GM23248 (cell line): Measurements from ENCODE around the gene HECTD2. TPM values are rescaled to one million over a fixed set of nuclear protein-coding genes. Genes with fewer than 3 reads are reported as not detected.
"Not testable (repeated sequence)": the region's sequence is repeated elsewhere in the genome, so short reads cannot be mapped to it uniquely, and the experiment has no call there.

Source experiments
- DNase-seq: peaks from one replicate; pipeline ENCODE4 v3.0.0-alpha.2; 2015
- H2AFZ ChIP-seq: fragments of 200-600 bp; sonication (generic); 2 replicates; pipeline ENCODE4 v1.6.1; 2016; ENCODE audit warnings: antibody characterized with exemption
- H3F3A ChIP-seq: fragments of 200-600 bp; sonication (generic); 2 replicates; pipeline ENCODE4 v1.6.1; 2016; ENCODE audit warnings: mild to moderate bottlenecking, antibody characterized with exemption, mixed run types; ENCODE audit not compliant: insufficient read depth
- H3K27ac ChIP-seq: fragments of 200-600 bp; sonication (generic); 2 replicates; pipeline ENCODE4 v1.5.1; 2016; ENCODE audit warnings: mild to moderate bottlenecking
- H3K27me3 ChIP-seq: fragments of 200-600 bp; sonication (generic); replicated peaks from 2 replicates; pipeline ENCODE4 v1.6.1; 2016; ENCODE audit warnings: mild to moderate bottlenecking; ENCODE audit not compliant: insufficient read depth
- H3K36me3 ChIP-seq: fragments of 200-600 bp; sonication (generic); 2 replicates; pipeline ENCODE4 v1.6.1; 2016; ENCODE audit warnings: low read depth, mild to moderate bottlenecking
- H3K4me1 ChIP-seq: fragments of 200-600 bp; sonication (generic); 2 replicates; pipeline ENCODE4 v1.6.1; 2016; ENCODE audit warnings: mild to moderate bottlenecking; ENCODE audit not compliant: insufficient read depth
- H3K4me2 ChIP-seq: fragments of 200-600 bp; sonication (generic); one replicate; pipeline ENCODE4 v1.6.1; 2016; ENCODE audit warnings: mild to moderate bottlenecking; ENCODE audit not compliant: unreplicated experiment
- H3K4me3 ChIP-seq: fragments of 200-600 bp; sonication (generic); 2 replicates; pipeline ENCODE4 v1.5.1; 2016; ENCODE audit warnings: mild to moderate bottlenecking
- H3K79me2 ChIP-seq: fragments of 200-600 bp; sonication (generic); 2 replicates; pipeline ENCODE4 v1.6.1; 2016; ENCODE audit warnings: mild to moderate bottlenecking; ENCODE audit not compliant: insufficient read depth
- H3K9ac ChIP-seq: fragments of 200-600 bp; sonication (generic); 2 replicates; pipeline ENCODE4 v1.6.1; 2016; ENCODE audit warnings: mild to moderate bottlenecking
- H3K9me2 ChIP-seq: fragments of 200-600 bp; sonication (generic); 2 replicates; pipeline ENCODE4 v1.6.1; 2016; ENCODE audit warnings: mixed run types, mild to moderate bottlenecking, moderate library complexity; ENCODE audit not compliant: insufficient read depth
- H3K9me3 ChIP-seq: fragments of 200-600 bp; sonication (generic); one replicate; pipeline ENCODE4 v1.6.1; 2017; ENCODE audit warnings: low read depth
- H4K20me1 ChIP-seq: fragments of 200-600 bp; sonication (generic); 2 replicates; pipeline ENCODE4 v1.6.0; 2016; ENCODE audit not compliant: insufficient read depth
- EZH2 ChIP-seq: fragments of 200-600 bp; sonication (generic); IDR thresholded peaks from 2 replicates; pipeline ENCODE4 v1.6.1; 2018; ENCODE audit warnings: antibody characterized with exemption, mild to moderate bottlenecking; ENCODE audit not compliant: insufficient read depth, poor library complexity, severe bottlenecking
- EZH2phosphoT487 ChIP-seq: fragments of 200-600 bp; sonication (generic); IDR thresholded peaks from 2 replicates; pipeline ENCODE4 v1.6.1; 2018; ENCODE audit warnings: antibody characterized with exemption, moderate library complexity, mild to moderate bottlenecking, low read depth; ENCODE audit not compliant: insufficient read depth
- WGBS, 2 experiments: methylation state at CpG; one replicate each; pipeline ENCODE4 v1.1.6; 2015 to 2017; ENCODE audit warnings: low lambda C conversion rate in 2 of 2, low coverage in 1 of 2; ENCODE audit errors: missing lambda C conversion rate in 2 of 2; 5-methylcytosine and 5-hydroxymethylcytosine counted together
- in situ Hi-C: fragments of 300-500 bp; cut with MboI; formaldehyde crosslinking; loops from 2 replicates; pipeline ENCODE4 v1.15.0; 2020
- polyA plus RNA-seq: library from polyadenylated mRNA; unstranded; fragments of >200 nt; fragmentation: Nextera tagmentation; extraction: Ambion mirVana; gene quantifications from 2 replicates; pipeline ENCODE4 v1.2.1, GENCODE V29; 2016
- total RNA-seq: library from RNA; depleted of rRNA; stranded (reverse); fragments of >200 nt; shearing (Covaris generic); gene quantifications from 2 replicates; pipeline ENCODE4 v1.2.3, GENCODE V29; 2014

HECTD2 gene
- total and polyA plus RNA-seq, 2 experiments from 2014 or later, result 9.5 to 14.8 TPM

- Histone ChIP-seq H3K36me3 (no peaks in the 10 kb centered on the region), H3K9me3 (no peaks in the 10 kb centered on the region), H3K4me3 (no peak overlapping the region), H4K20me1 (no peaks in the 10 kb centered on the region), H3K79me2 (no peaks in the 10 kb centered on the region), H3F3A (peaks cover 8% of the 10 kb centered on the region; the same call in 1 of the 2 replicates), H3K27ac (no peak overlapping the region), H3K4me1 (peaks cover 6% of the 10 kb centered on the region), H3K9ac (no peak overlapping the region), H3K4me2 (no peak overlapping the region), H3K27me3 (no peaks in the 10 kb centered on the region), H3K9me2 (no peaks in the 10 kb centered on the region), H2AFZ (no peak overlapping the region)
- in situ Hi-C loops, result no loop called here
- DNase-seq, result no peak
- 66 to 67% methylated on average over 4 of the region's 4 CpGs for WGBS, 2 experiments
- TF ChIP-seq EZH2 (no peak), EZH2phosphoT487 (no peak)
Measured at GRCh38 chr10:91525896-91526712, 116.0 kb downstream of the HECTD2 start.

DNA sequence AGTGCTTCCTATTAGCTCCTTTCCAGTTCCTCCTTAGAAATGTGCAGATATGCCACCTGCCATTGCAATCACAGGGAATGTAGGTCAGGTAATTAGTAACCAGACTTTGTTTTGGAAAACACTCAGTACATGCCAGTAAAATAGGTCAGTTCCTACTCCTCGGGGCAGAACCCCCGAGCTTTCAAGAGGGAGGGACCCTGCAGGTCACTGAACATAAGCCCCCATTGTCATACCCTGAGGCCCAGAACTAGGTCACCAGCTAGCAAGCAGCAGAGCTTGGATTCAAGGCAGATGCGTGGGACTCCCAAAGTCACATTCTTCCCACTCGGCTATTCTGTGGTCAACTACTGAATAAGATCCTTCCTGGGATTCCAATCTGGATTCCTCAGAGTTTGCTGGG, 117.9 kb downstream of the HECTD2 start:
- 68 to 72% methylated on average over 4 of the region's 4 CpGs for WGBS, 2 experiments
- H3K9me3 ChIP-seq, result no peaks in the 10 kb centered on the region
- DNase-seq, result no peak
- no peak overlapping the region for H3K27ac ChIP-seq
- in situ Hi-C loops, result no loop called here
- TF ChIP-seq EZH2, result no peak
- no peak for TF ChIP-seq EZH2phosphoT487
- H3K9ac ChIP-seq, result no peak overlapping the region
- no peak overlapping the region for H3K4me3 ChIP-seq
- no peaks in the 10 kb centered on the region for H3K27me3 ChIP-seq
- H3F3A ChIP-seq, result no peaks in the 10 kb centered on the region
- H3K9me2 ChIP-seq, result no peaks in the 10 kb centered on the region
- no peaks in the 10 kb centered on the region for H3K36me3 ChIP-seq
- no peaks in the 10 kb centered on the region for H3K79me2 ChIP-seq
- H3K4me1 ChIP-seq, result no peaks in the 10 kb centered on the region
- H3K4me2 ChIP-seq, result no peak overlapping the region
- H4K20me1 ChIP-seq, result no peaks in the 10 kb centered on the region
- H2AFZ ChIP-seq, result no peak overlapping the region

DNA sequence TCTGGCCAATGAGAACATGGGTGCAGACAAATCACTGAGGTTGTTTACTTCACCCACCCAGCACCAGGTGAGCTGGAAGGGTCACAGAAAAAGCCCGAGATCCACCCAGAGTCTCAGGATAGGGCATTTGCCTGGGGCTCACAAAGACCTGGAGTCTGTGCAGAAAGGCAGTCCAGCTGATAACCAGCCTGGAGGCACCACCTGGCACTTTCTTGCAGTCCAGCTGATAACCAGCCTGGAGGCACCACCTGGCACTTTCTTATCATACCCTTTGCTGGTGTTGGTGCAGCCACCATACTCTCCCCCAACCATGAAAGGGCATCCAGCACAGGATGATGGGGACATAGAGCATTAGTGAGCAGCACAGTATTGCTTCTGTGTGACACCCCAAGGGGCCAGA, 118.6 kb downstream of the HECTD2 start:
- no peaks in the 10 kb centered on the region for H3K27me3 ChIP-seq
- no peak for DNase-seq
- in situ Hi-C loops, result no loop called here
- H3K4me2 ChIP-seq, result no peak overlapping the region
- H3F3A ChIP-seq, result no peaks in the 10 kb centered on the region
- H3K36me3 ChIP-seq, result no peaks in the 10 kb centered on the region
- H3K9ac ChIP-seq, result no peak overlapping the region
- H3K27ac ChIP-seq, result no peak overlapping the region
- no peak overlapping the region for H3K4me3 ChIP-seq
- no peaks in the 10 kb centered on the region for H3K9me2 ChIP-seq
- H3K79me2 ChIP-seq, result no peaks in the 10 kb centered on the region
- H2AFZ ChIP-seq, result no peak overlapping the region
- H3K4me1 ChIP-seq, result no peaks in the 10 kb centered on the region
- WGBS, 2 experiments, result 83% methylated on average over 1 of the region's 1 CpG
- no peaks in the 10 kb centered on the region for H4K20me1 ChIP-seq
- no peaks in the 10 kb centered on the region for H3K9me3 ChIP-seq
- TF ChIP-seq EZH2 (no peak), EZH2phosphoT487 (no peak)

- H3K4me3 ChIP-seq, H3K9me2 ChIP-seq, H3K9me3 ChIP-seq, H3K79me2 ChIP-seq, H2AFZ ChIP-seq, H3F3A ChIP-seq, in situ Hi-C loops, H3K4me2 ChIP-seq, H3K27me3 ChIP-seq, H3K36me3 ChIP-seq, DNase-seq, H3K4me1 ChIP-seq, H4K20me1 ChIP-seq, H3K27ac ChIP-seq, H3K9ac ChIP-seq: not testable (repeated sequence)
- WGBS, 2 experiments, result no CpG with 5 or more reads among the region's 1 CpG
Measured at GRCh38 chr10:91534789-91535188, 124.6 kb downstream of the HECTD2 start.

- 8 to 18% methylated on average over 4 of the region's 4 CpGs for WGBS, 2 experiments
- DNase-seq, result peak; percentile 76
- Histone ChIP-seq H3K27me3 (no peaks in the 10 kb centered on the region), H3K27ac (no peak overlapping the region), H3F3A (no peaks in the 10 kb centered on the region), H3K79me2 (no peaks in the 10 kb centered on the region), H3K4me2 (no peak overlapping the region), H3K9ac (no peak overlapping the region), H3K36me3 (no peaks in the 10 kb centered on the region), H4K20me1 (no peaks in the 10 kb centered on the region), H2AFZ (no peak overlapping the region), H3K9me3 (no peaks in the 10 kb centered on the region), H3K9me2 (no peaks in the 10 kb centered on the region), H3K4me1 (no peaks in the 10 kb centered on the region; the same call in 1 of the 2 replicates), H3K4me3 (no peak overlapping the region)
- TF ChIP-seq EZH2phosphoT487, result no peak
- no peak for TF ChIP-seq EZH2
- in situ Hi-C loops, result no loop called here
Measured at GRCh38 chr10:91536111-91536510, 126.0 kb downstream of the HECTD2 start.
